ENCODE measurements around the gene AHR.

AHR gene

DNA sequence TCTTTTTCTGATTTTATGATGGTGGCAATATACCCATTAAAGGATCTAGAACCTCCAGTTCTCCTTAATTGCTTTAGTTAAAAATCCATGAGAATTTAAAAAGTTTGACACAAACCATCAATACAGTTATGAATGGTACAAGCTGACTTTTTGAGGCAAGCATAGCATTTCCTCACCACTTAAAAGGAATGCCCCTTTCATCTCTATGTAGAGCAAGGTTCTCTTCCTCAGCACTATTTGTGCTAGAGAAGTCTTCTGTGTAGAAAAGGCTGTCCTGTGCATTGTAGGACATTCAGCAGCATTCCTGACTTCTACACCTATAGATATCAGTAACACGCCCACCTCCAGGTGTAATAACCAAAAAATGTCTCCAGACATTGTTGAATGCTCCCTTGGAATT is 67.3 kb downstream of the AHR start:
- no peak for DNase-seq (ENCODE audit: low read depth)
- in situ Hi-C loops (cut with HindIII; ENCODE audit: low sequenced_read_pairs): no loop called here
- no peak overlapping the region for H3K4me3 ChIP-seq (ENCODE audit: low read depth, low read length)
- TF ChIP-seq, protein P1, sequence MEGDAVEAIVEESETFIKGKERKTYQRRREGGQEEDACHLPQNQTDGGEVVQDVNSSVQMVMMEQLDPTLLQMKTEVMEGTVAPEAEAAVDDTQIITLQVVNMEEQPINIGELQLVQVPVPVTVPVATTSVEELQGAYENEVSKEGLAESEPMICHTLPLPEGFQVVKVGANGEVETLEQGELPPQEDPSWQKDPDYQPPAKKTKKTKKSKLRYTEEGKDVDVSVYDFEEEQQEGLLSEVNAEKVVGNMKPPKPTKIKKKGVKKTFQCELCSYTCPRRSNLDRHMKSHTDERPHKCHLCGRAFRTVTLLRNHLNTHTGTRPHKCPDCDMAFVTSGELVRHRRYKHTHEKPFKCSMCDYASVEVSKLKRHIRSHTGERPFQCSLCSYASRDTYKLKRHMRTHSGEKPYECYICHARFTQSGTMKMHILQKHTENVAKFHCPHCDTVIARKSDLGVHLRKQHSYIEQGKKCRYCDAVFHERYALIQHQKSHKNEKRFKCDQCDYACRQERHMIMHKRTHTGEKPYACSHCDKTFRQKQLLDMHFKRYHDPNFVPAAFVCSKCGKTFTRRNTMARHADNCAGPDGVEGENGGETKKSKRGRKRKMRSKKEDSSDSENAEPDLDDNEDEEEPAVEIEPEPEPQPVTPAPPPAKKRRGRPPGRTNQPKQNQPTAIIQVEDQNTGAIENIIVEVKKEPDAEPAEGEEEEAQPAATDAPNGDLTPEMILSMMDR (IDR thresholded peaks at IDR 0.05; ENCODE audit: low read depth, low read length, missing control alignments): no peak

DNA sequence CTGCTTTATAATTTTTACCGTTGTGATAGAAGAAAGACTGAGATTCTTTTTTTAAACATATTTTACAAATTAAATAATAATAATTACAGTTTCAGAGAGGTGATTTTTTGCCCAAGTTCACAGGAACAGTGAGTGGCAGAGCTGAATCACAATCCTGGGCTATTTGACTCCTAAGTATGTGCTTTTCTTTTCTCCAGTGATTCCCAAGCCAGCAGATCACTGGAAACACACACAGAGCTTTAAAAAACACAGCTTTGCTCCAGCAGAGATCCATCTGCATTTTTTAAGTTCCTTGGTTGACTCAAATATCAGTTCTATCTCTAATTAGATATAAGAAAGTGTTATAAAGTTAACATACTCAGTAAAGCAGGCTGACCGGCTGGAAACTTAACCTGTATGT is 69.0 kb downstream of the AHR start:
- TF ChIP-seq, protein P1 (IDR thresholded peaks at IDR 0.05; ENCODE audit: low read depth, low read length, missing control alignments): no peak
- no peak overlapping the region for H3K4me3 ChIP-seq (ENCODE audit: low read depth, low read length)
- DNase-seq (ENCODE audit: low read depth): no peak
- in situ Hi-C loops (cut with HindIII; ENCODE audit: low sequenced_read_pairs): no loop called here

DNA sequence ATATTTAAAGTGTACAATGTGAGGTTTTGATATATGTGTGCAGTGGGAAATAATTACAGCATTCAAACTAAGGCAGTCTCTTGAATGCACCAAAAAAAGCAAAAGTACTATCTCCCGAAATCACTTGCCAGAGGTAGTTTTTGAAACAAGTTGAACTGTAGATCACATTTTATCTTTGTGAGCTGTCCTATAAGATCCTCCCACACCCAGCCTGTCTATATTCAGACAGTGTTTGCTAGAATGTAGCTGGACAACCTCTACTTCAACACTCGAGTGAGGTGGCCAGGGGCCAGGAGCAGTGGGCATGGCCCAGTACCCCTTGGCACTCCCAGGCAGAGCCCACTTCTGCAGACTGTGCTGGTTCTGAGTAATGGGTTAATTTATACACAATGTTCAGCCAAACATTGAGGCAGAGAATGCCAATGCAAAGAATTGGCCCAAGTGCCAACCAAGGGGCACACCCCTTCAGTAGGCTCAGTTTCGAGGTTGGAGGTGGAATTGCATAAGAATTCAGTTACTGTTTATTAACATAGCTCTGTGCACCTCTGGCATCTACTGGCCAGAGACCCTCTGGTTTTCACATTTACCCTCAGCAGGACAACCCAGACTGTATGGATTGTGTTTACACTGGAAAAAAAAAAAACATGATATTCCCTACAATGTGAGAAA is 70.5 kb downstream of the AHR start:
- DNase-seq (ENCODE audit: low read depth): no peak
- in situ Hi-C loops (cut with HindIII; ENCODE audit: low sequenced_read_pairs): no loop called here
- TF ChIP-seq, protein P1 (IDR thresholded peaks at IDR 0.05; ENCODE audit: low read depth, low read length, missing control alignments): no peak
- no peak overlapping the region for H3K4me3 ChIP-seq (ENCODE audit: low read depth, low read length)

DNA sequence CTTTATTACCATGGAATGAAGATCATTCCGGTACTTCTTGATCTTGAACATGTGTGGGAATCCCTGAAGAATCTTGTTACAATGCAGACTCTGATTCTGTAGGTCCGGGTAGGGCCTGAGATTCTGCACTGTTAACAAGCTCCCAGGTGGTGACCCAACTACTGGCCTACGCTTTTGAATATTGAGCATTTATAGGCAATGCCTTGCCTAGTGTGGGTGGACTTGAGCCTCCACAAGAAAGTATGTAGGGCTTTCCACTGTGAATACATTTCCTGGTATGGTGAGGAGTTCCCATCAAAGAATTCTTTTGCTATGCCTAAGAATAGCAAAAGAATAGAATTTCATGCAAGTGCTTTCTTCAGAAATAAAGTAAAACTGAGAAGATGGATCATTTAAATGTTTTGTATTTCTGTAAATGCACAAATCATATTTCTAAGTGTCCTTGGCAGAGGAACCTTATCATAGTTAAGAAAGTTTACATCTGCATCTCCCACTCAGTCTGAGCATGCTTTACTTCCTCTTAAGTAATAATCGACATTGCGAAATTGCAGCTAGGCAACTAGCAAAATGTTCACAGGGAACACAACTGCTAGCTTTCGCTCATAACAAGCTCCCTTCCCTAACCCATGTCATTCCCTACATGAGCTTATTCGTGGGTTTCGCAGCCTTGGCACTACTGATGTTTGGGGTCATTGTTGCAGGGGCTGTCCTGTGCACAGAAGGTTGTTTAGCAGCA is 71.4 kb downstream of the AHR start:
- no peak overlapping the region for H3K4me3 ChIP-seq (ENCODE audit: low read depth, low read length)
- DNase-seq (ENCODE audit: low read depth): peak; percentile 37
- in situ Hi-C loops (cut with HindIII; ENCODE audit: low sequenced_read_pairs): no loop called here
- TF ChIP-seq, protein P1 (IDR thresholded peaks at IDR 0.05; ENCODE audit: low read depth, low read length, missing control alignments): no peak

DNA sequence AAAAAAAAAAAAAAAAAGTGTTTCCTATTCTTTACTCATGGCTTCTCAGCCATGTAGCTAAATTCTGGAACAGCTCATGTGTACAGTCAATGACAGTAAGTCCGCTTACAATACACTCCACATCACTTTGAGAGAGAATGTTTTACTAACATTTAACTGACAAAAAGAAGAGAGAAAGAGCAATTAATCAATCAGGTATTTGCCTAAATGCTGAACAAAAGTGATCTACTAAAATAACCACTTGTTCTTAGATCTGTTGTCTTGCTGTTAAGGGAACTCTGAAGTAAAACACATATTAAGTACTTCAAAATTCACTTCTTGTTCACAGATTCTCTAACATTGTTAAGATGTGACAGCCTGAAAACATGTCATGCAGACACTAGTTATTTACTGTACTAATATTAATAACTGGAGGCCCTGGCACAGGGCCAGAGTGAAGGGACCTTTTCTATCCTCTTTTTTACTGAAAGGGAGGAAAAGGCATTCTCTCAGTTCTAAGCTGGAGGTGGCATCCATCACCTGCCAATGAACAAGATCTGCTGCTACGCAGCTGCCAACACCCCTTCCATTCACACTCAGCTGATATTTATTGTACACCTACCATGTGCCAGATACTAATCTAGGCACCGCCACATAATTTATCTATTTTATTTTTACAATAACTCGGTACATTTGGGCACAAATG is 72.6 kb downstream of the AHR start:
- TF ChIP-seq, protein P1 (IDR thresholded peaks at IDR 0.05; ENCODE audit: low read depth, low read length, missing control alignments): no peak
- in situ Hi-C loops (cut with HindIII; ENCODE audit: low sequenced_read_pairs): no loop called here
- DNase-seq (ENCODE audit: low read depth): no peak
- no peak overlapping the region for H3K4me3 ChIP-seq (ENCODE audit: low read depth, low read length)

DNA sequence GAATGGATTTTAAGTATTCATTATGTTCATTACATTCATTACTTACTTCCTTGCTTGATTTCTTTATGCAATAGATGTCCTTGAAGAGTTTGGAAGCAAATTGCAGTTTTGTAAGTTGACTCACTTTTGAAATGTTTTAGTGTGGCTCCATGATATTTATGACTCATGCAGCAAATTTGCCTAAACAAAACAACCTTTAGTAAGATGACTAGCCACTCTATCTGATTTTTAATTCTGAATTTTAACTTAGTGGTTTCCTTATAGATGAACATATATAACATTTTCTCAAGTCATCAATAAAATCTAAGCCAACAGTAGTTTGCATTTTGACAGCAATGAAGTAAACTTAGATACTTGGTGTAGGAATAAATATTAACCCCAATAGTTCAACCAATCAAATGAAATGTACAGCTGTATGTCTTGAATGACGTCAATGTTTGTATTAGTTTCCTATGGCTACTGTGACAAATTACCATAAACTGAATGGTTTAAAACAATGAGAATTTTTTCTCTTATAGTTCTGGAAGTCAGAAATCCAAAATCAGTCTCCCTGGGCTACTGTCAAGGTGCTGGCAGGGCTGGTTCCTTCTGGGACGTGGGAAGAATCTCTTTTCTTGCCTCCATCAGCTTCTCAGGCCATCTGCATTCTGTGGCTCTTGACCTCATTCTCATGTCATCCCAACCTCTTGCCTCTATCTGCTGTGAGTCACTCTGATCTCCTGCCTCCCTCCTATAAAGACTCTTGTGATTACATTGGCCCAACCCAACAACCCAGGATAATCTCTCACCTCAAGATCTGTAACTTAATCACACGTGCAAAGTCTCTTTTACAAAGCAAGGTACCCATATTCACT is 73.4 kb downstream of the AHR start:
- DNase-seq (ENCODE audit: low read depth): peak; percentile 93
- in situ Hi-C loops (cut with HindIII; ENCODE audit: low sequenced_read_pairs): no loop called here
- no peak overlapping the region for H3K4me3 ChIP-seq (ENCODE audit: low read depth, low read length)
- TF ChIP-seq, protein P1 (IDR thresholded peaks at IDR 0.05; ENCODE audit: low read depth, low read length, missing control alignments): no peak

Data from astrocyte of the cerebellum (primary cell).